ENCODE measurements around the gene COX5B.

- 0 out of 2 replicates have a peak, but pooled peaks have one; percentile 9 for TF ChIP-seq TAF1 (IDR thresholded peaks at IDR 0.05; ENCODE audit: borderline replicate concordance, low read depth, low read length)
- TF ChIP-seq POLR2A (IDR thresholded peaks at IDR 0.05; ENCODE audit: low read depth, low read length) = 0 out of 2 replicates have a peak, but pooled peaks have one; percentile 19
- TF ChIP-seq POLR2AphosphoS5 (IDR thresholded peaks at IDR 0.05; ENCODE audit: low read depth, low read length) = peak; percentile 31
Observed at GRCh38 chr2:97663626-97663961, 17.7 kb downstream of the COX5B start.

Measured in GM12892 (cell line).